Adrenal gland (tissue), 12 donors: Measurements from ENCODE around the gene CCDC57. TPM values are rescaled to one million over a fixed set of nuclear protein-coding genes. Genes with fewer than 3 reads are reported as not detected.

Source experiments
- DNase-seq, 7 donors: peaks; one replicate each; pipeline ENCODE4 v3.0.0-alpha.2; 2019 to 2020
- H3K27ac ChIP-seq, 5 donors: fragments of 200-600 bp; sonication (generic) in 4 of 5; 1 replicate in 3 of 5; 2 replicates in 2 of 5; pipeline versions ENCODE4 v1.5.1 to v1.8.0; 2016 to 2020; ENCODE audit warnings: mild to moderate bottlenecking in 1 of 5
- H3K27me3 ChIP-seq: fragments of 200-600 bp; 2 replicates; pipeline ENCODE4 v1.8.0; 2021
- H3K36me3 ChIP-seq, 2 donors: fragments of 200-600 bp; replicated peaks in 1 of 2; 1 replicate in 1 of 2; 2 replicates in 1 of 2; pipeline versions ENCODE4 v1.5.1 to v1.8.0; 2018 to 2022
- H3K4me1 ChIP-seq, 2 donors: fragments of 200-600 bp; replicated peaks in 1 of 2; 1 replicate in 1 of 2; 2 replicates in 1 of 2; pipeline versions ENCODE4 v1.5.1 to v1.8.0; 2018 to 2021
- H3K4me3 ChIP-seq, 4 donors: fragments of 200-600 bp; sonication (generic) in 3 of 4; one replicate each; pipeline ENCODE4 v1.5.1; 2016 to 2018
- H3K9me3 ChIP-seq, 3 donors: fragments of 200-600 bp; sonication (generic) in 1 of 3; replicated peaks in 1 of 3; 1 replicate in 2 of 3; 2 replicates in 1 of 3; pipeline versions ENCODE4 v1.5.1 to v1.8.0; 2016 to 2021
- POLR2A ChIP-seq, 2 donors: fragments of 450-650 bp; IDR thresholded peaks; one replicate each; pipeline ENCODE4 v1.6.1; 2017; ENCODE audit warnings: antibody characterized with exemption in 2 of 2, mild to moderate bottlenecking in 2 of 2, moderate library complexity in 1 of 2
- WGBS, 4 donors: extraction: QIAGEN DNeasy Blood & Tissue Kit in 2 of 4; methylation state at CpG; one replicate each; pipeline versions ENCODE4 v1.1.5 to v1.1.7; 2013 to 2017; 5-methylcytosine and 5-hydroxymethylcytosine counted together
- intact Hi-C, 2 donors: fragments of 100-400 bp; cut with DNase I; formaldehyde crosslinking; loops; one replicate each; pipeline versions ENCODE4 v1.14.1 to v1.15.0; 2022 to 2023
- polyA plus RNA-seq, 3 donors: library from polyadenylated mRNA; stranded (reverse); fragments of 200-250 nt in 2 of 3; fragments of 350-450 nt in 1 of 3; fragmentation: Illumina TruSeq in 1 of 3; extraction: RNeasy Lipid Tissue Mini Kit (QIAGEN cat#74804) in 1 of 3; gene quantifications; one replicate each; pipeline ENCODE4 v1.2.3, GENCODE V29; 2013 to 2014
- total RNA-seq, 9 donors: library from RNA; depleted of rRNA in 4 of 9; stranded (reverse); fragments of >200 nt in 4 of 9; fragments of 120-200 nt in 1 of 9; fragmentation: NEBNext Ultra II Directional in 1 of 9; extraction: Animal tissue kit (Norgen Biotek cat#: 25700) in 1 of 9; gene quantifications; one replicate each; pipeline versions ENCODE4 v1.1.0 to v1.2.4, GENCODE V29; 2013 to 2023
- TF ChIP-seq, protein P1 (sequence below), 6 experiments: fragments of 450-650 bp in 4 of 6; fragments of 200-600 bp in 2 of 6; sonication (generic) in 1 of 6; IDR thresholded peaks; 1 replicate in 5 of 6; 2 replicates in 1 of 6; pipeline versions ENCODE4 v1.5.1 to v1.8.0; 2016 to 2021; ENCODE audit warnings: antibody characterized with exemption in 6 of 6, mild to moderate bottlenecking in 2 of 6, moderate library complexity in 1 of 6
- donor health status: healthy with polysubstance abuse.
- donor health status: Bipolar disorder and iron deficiency.
- donor health status: DM: yes; HTN: yes; CAD: no.
- donor health status: DM: no; HTN: no; CAD: no.
- donor health status: DM: no; HTN: no; CAD: no.
- donor health status: DM: yes; HTN: yes; CAD: no.

CCDC57 gene
- total and polyA plus RNA-seq, 12 donors, result 7.1 to 275 (median 28.8) TPM

DNA sequence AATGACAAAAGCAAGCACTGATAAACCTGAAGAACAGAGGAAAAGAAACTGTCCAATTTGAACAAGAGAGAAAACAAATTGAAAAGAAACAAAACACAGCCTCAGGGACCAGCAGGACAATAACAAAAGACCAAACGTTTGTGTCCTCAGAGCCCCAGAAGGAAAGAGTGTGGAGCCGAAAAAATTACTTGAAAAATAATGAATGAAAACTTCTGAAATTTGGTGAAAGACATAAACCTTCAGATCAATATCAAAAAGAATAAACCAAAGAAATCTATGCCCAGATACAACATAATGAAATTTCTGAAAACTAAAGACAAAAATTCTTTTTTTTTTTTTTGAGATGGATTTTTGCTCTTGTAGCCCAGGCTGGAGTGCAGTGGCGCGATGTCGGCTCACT lies 45.6 kb downstream of the CCDC57 start:
- Histone ChIP-seq H3K9me3 (no peaks in the 10 kb centered on the region), H3K27ac (no peak overlapping the region), H3K4me1 (no peaks in the 10 kb centered on the region), H3K27me3 (no peaks in the 10 kb centered on the region), H3K36me3 (peaks cover 0 to 11% of the 10 kb centered on the region in 2 donors), H3K4me3 (no peak overlapping the region)
- WGBS, 4 donors, result 92 to 97% (median 95%) methylated on average over 5 of the region's 5 CpGs
- no peak for DNase-seq
- TF ChIP-seq, protein P1, sequence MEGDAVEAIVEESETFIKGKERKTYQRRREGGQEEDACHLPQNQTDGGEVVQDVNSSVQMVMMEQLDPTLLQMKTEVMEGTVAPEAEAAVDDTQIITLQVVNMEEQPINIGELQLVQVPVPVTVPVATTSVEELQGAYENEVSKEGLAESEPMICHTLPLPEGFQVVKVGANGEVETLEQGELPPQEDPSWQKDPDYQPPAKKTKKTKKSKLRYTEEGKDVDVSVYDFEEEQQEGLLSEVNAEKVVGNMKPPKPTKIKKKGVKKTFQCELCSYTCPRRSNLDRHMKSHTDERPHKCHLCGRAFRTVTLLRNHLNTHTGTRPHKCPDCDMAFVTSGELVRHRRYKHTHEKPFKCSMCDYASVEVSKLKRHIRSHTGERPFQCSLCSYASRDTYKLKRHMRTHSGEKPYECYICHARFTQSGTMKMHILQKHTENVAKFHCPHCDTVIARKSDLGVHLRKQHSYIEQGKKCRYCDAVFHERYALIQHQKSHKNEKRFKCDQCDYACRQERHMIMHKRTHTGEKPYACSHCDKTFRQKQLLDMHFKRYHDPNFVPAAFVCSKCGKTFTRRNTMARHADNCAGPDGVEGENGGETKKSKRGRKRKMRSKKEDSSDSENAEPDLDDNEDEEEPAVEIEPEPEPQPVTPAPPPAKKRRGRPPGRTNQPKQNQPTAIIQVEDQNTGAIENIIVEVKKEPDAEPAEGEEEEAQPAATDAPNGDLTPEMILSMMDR (IDR thresholded peaks at IDR 0.05), result no peak
- no peak for TF ChIP-seq POLR2A (IDR thresholded peaks at IDR 0.05)
- intact Hi-C loops, result no loop called here

DNA sequence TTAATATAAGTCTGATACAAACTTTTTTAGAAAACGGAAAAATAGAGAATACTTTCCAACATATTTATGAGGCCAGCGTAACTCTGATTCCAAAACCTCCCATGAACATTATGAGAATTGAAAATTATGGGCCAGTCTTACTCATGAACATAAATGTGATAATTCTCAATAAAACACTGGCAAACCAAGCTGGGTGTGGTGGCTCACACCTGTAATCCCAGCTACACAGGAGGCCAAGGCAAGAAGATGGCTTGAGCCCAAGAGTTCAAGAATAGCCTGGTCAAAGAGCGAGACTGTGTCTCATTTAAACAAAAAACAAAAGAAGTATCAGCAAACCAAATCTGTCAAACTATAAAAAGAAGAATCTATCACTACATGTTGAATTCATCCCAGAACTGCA lies 47.8 kb downstream of the CCDC57 start:
- H3K27ac ChIP-seq, result no peak overlapping the region
- no peak for TF ChIP-seq POLR2A (IDR thresholded peaks at IDR 0.05)
- TF ChIP-seq, protein P1 (IDR thresholded peaks at IDR 0.05), result no peak
- intact Hi-C loops, result no loop called here
- no peak overlapping the region for H3K4me3 ChIP-seq
- 96 to 98% (median 97%) methylated on average over 3 of the region's 3 CpGs for WGBS, 4 donors
- no peak for DNase-seq
- no peaks in the 10 kb centered on the region for H3K9me3 ChIP-seq
- no peaks in the 10 kb centered on the region for H3K27me3 ChIP-seq
- H3K36me3 ChIP-seq, result peaks cover 0 to 7% of the 10 kb centered on the region in 2 donors
- no peaks in the 10 kb centered on the region for H3K4me1 ChIP-seq

DNA sequence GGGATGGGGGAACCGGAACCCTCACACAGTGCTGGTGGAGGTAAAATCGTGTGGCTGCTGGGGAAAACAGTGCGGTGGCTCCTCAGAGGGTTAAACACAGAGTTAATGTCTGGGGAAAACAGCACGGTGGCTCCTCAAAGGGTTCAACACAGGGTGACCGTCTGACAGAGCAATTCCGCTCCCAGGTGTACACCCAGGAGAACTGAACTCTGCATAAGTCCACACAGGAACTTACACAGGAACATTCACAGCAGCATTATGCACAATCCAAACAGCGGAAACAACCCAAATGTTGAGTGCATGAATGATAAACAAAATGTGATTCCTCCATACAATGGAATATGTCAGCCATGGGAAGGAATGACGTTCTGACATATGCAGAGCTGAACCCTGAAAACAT lies 51.4 kb downstream of the CCDC57 start:
- WGBS, 4 donors, result 85 to 93% (median 92%) methylated on average over 8 of the region's 8 CpGs
- Histone ChIP-seq H3K27ac (no peak overlapping the region), H3K27me3 (no peaks in the 10 kb centered on the region), H3K4me3 (no peak overlapping the region), H3K9me3 (no peaks in the 10 kb centered on the region), H3K36me3 (peaks cover 0 to 10% of the 10 kb centered on the region in 2 donors), H3K4me1 (no peaks in the 10 kb centered on the region)
- intact Hi-C loops, result no loop called here
- no peak for DNase-seq
- TF ChIP-seq, protein P1 (IDR thresholded peaks at IDR 0.05), result no peak
- no peak for TF ChIP-seq POLR2A (IDR thresholded peaks at IDR 0.05)

DNA sequence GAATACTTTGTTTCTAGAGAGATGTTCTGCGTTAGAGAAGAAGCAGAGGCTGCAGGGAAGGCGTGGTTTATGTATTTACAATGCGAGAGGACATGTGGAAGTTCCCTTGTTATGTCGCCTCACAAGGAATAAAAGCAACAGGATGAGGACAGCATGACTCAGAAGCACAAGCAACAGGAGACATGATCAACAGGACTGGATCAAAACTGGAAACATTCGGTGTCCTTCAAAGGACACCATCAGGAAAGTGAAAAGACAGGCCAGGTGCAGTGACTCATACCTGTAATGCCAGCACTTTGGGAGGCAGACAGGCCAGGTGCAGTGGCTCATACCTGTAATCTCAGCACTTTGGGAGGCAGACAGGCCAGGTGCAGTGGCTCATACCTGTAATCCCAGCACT lies 52.6 kb downstream of the CCDC57 start:
- 70 to 86% (median 78%) methylated on average over 5 of the region's 5 CpGs for WGBS, 4 donors
- peaks cover 0 to 10% of the 10 kb centered on the region in 2 donors for H3K36me3 ChIP-seq
- no peak for DNase-seq
- H3K4me3 ChIP-seq, result no peak overlapping the region
- no peaks in the 10 kb centered on the region for H3K4me1 ChIP-seq
- no peaks in the 10 kb centered on the region for H3K9me3 ChIP-seq
- TF ChIP-seq, protein P1 (IDR thresholded peaks at IDR 0.05), result no peak
- TF ChIP-seq POLR2A (IDR thresholded peaks at IDR 0.05), result no peak
- H3K27ac ChIP-seq, result no peak overlapping the region
- H3K27me3 ChIP-seq, result no peaks in the 10 kb centered on the region
- intact Hi-C loops, result no loop called here
